K562 (cell line): Measurements from ENCODE around the gene ARFGEF2. TPM values are rescaled to one million over a fixed set of nuclear protein-coding genes. Genes with fewer than 3 reads are reported as not detected.
A peak's percentile ranks its signal among the peaks of the same experiment; 100 is the strongest.

Source experiments
- ATAC-seq: fragments of 200-7000 bp; cut with Tn5 transposase; 3 replicates; pipeline ENCODE4 v1.9.1; 2020; ENCODE audit warnings: moderate library complexity
- BruUV-seq: library from RNA; stranded (reverse); fragments of 400-500 nt; replicated peaks from 2 replicates; lab custom pipeline; 2021; lab: Mats Ljungman, UMichigan
- CTCF ChIA-PET: fragments of 300-600 bp; formaldehyde crosslinking; extraction: SDS; loops from one replicate; lab custom pipeline; 2021; ENCODE audit warnings: low intra/inter-chr PET ratio; lab: Yijun Ruan, JAX
- POLR2A ChIA-PET: fragments of 300-600, 350-650 bp; sonication (Branson Sonifier 250); formaldehyde crosslinking; extraction: SDS; loops from one replicate; lab custom pipeline; 2021; ENCODE audit warnings: antibody characterized with exemption, inconsistent platforms; lab: Yijun Ruan, JAX
- DNase-seq, 4 experiments: peaks; one replicate each; pipeline versions ENCODE4 v3.0.0 to v3.0.0-alpha.2; 2011 to 2018; ENCODE audit warnings: low spot score in 3 of 4, mixed read lengths in 3 of 4; ENCODE audit errors: extremely low read depth in 1 of 4
- FAIRE-seq: peaks from 2 replicates; lab custom pipeline; 2011; peaks lifted over from hg19 to GRCh38; lab: Jason Lieb, UNC
- H2AFZ ChIP-seq: 2 replicates; pipeline ENCODE4 v1.6.0; 2011; ENCODE audit warnings: low read depth, low read length, control low read depth, inconsistent platforms
- H3K27ac ChIP-seq: fragments of 200-600 bp; 3 replicates; pipeline ENCODE4 v1.8.0; 2011; ENCODE audit warnings: low read depth, mild to moderate bottlenecking, control low read depth, inconsistent platforms, low read length, moderate library complexity, mixed read lengths; ENCODE audit errors: extremely low read depth
- H3K27me3 ChIP-seq, 2 experiments: fragments of 300-600 bp in 1 of 2; 2 replicates in 1 of 2; 3 replicates in 1 of 2; pipeline versions ENCODE4 v1.6.0 to v1.8.0; 2011; ENCODE audit warnings: inconsistent platforms in 2 of 2, low read length in 2 of 2, mild to moderate bottlenecking in 1 of 2, mixed read lengths in 1 of 2, moderate library complexity in 1 of 2; ENCODE audit not compliant: control insufficient read depth in 2 of 2, insufficient read depth in 2 of 2
- H3K36me3 ChIP-seq: fragments of 300-600 bp; 3 replicates; pipeline ENCODE4 v1.8.0; 2011; ENCODE audit warnings: mild to moderate bottlenecking, low read length, inconsistent platforms; ENCODE audit not compliant: control insufficient read depth, insufficient read depth
- H3K4me1 ChIP-seq, 2 experiments: fragments of 200-600 bp in 1 of 2; replicated peaks in 1 of 2; 2 replicates in 1 of 2; 3 replicates in 1 of 2; pipeline versions ENCODE4 v1.5.1 to v1.8.0; 2011; ENCODE audit warnings: inconsistent platforms in 2 of 2, low read length in 2 of 2, mild to moderate bottlenecking in 1 of 2, mixed read lengths in 1 of 2, moderate library complexity in 1 of 2; ENCODE audit not compliant: control insufficient read depth in 2 of 2, insufficient read depth in 2 of 2
- H3K4me2 ChIP-seq: 2 replicates; pipeline ENCODE4 v1.6.1; 2011; ENCODE audit warnings: low read length, control low read depth, inconsistent platforms, mixed read lengths; ENCODE audit not compliant: insufficient read depth
- H3K4me3 ChIP-seq: fragments of 200-600 bp; sonication (generic), shearing (Covaris generic); 2 replicates; pipeline ENCODE4 v1.5.1; 2016; ENCODE audit warnings: control low read depth, inconsistent platforms
- H3K79me2 ChIP-seq: fragments of 200-600 bp; 3 replicates; pipeline ENCODE4 v1.8.0; 2011; ENCODE audit warnings: low read length, inconsistent platforms; ENCODE audit not compliant: control insufficient read depth, insufficient read depth
- H3K9ac ChIP-seq, 2 experiments: 2 replicates each; pipeline versions ENCODE4 v1.6.0 to v1.6.1; 2011; ENCODE audit warnings: low read depth in 2 of 2, low read length in 2 of 2, control low read depth in 1 of 2, inconsistent platforms in 1 of 2, mild to moderate bottlenecking in 1 of 2, mixed read lengths in 1 of 2; ENCODE audit not compliant: insufficient read depth in 1 of 2
- H3K9me1 ChIP-seq: one replicate; pipeline ENCODE4 v1.6.0; 2011; ENCODE audit warnings: inconsistent platforms, mild to moderate bottlenecking, low read length, moderate library complexity; ENCODE audit not compliant: control insufficient read depth, insufficient read depth
- H3K9me3 ChIP-seq: replicated peaks from 2 replicates; pipeline ENCODE4 v1.5.1; 2011; ENCODE audit warnings: low read depth, low read length, inconsistent platforms; ENCODE audit not compliant: control insufficient read depth, insufficient read depth
- H4K20me1 ChIP-seq: replicated peaks from 2 replicates; pipeline ENCODE4 v1.6.1; 2011; ENCODE audit warnings: low read length, inconsistent platforms, mixed read lengths; ENCODE audit not compliant: control insufficient read depth, insufficient read depth
- MCM7 ChIP-seq, 2 experiments: fragments of 450-650 bp; IDR thresholded peaks; 2 replicates each; pipeline ENCODE4 v1.6.1; 2016 to 2018
- NR3C1 ChIP-seq: sonication (generic); formaldehyde crosslinking; IDR thresholded peaks from 2 replicates; pipeline ENCODE4 v1.8.1; 2022; ENCODE audit warnings: missing genetic modification reagents
- USF1 ChIP-seq: sonication (generic); formaldehyde crosslinking; IDR thresholded peaks from 2 replicates; pipeline ENCODE4 v1.9.0; 2022; ENCODE audit warnings: mild to moderate bottlenecking, missing genetic modification reagents
- ZNF140 ChIP-seq: fragments of 250-450 bp; sonication (Bioruptor Pico); IDR thresholded peaks from 2 replicates; pipeline ENCODE4 v1.8.0; 2021; ENCODE audit warnings: moderate library complexity, mild to moderate bottlenecking, inconsistent platforms
- ZNF778 ChIP-seq: fragments of 450-650 bp; formaldehyde crosslinking; IDR thresholded peaks from 2 replicates; pipeline ENCODE4 v1.4.0; 2020; ENCODE audit warnings: mild to moderate bottlenecking, moderate library complexity
- WGBS: fragments of 100-300 bp; shearing (Covaris generic); methylation state at CpG from one replicate; pipeline ENCODE4 v1.1.6; 2016; ENCODE audit warnings: low coverage, mixed read lengths; ENCODE audit not compliant: insufficient coverage; ENCODE audit errors: missing lambda C conversion rate; 5-methylcytosine and 5-hydroxymethylcytosine counted together
- in situ Hi-C: fragments of 300-500 bp; cut with MboI; formaldehyde crosslinking; loops from 4 replicates; pipeline ENCODE4 v1.15.0; 2018; ENCODE audit warnings: inconsistent platforms, mixed read lengths
- intact Hi-C: fragments of 100-400 bp; cut with micrococcal nuclease; formaldehyde crosslinking; loops from 2 replicates; pipeline ENCODE4 v1.14.2; 2022
- polyA plus RNA-seq, 8 experiments: library from polyadenylated mRNA; depleted of rRNA in 4 of 8; stranded (reverse) in 5 of 8; unstranded in 3 of 8; fragments of >200 nt; fragmentation: Nextera tagmentation in 2 of 8; fragmentation: Illumina TruSeq in 1 of 8; extraction: Ambion mirVana in 2 of 8; extraction: Trizol in 1 of 8; gene quantifications; 2 replicates each; pipeline versions ENCODE4 v1.2.1 to v1.2.3, GENCODE V29; 2011 to 2014; ENCODE audit warnings: inconsistent platforms in 1 of 8, missing spikeins in 1 of 8
- total RNA-seq, 7 experiments: library from RNA; depleted of rRNA in 6 of 7; stranded (reverse); fragments of >200 nt in 6 of 7; fragmentation: Illumina TruSeq in 2 of 7; extraction: Trizol in 2 of 7; gene quantifications; 2 replicates each; pipeline versions ENCODE4 v1.2.1 to v1.2.3, GENCODE V29; 2011 to 2021; ENCODE audit warnings: low replicate concordance in 1 of 7
- TF ChIP-seq, protein P1 (sequence below), 2 experiments: fragments of 450-650 bp; formaldehyde crosslinking in 1 of 2; IDR thresholded peaks; 2 replicates each; pipeline versions ENCODE4 v1.4.0 to v1.6.1; 2014 to 2020; ENCODE audit warnings: mild to moderate bottlenecking in 2 of 2, borderline replicate concordance in 1 of 2, low read depth in 1 of 2

The ARFGEF2 gene
- total and polyA plus RNA-seq, 9 of the 15 experiments (the other 6 are each of a cell fraction or from before 2014, with no cell fraction given) = 4.2 to 18.8 (median 13.7) TPM

- POLR2A ChIA-PET = interaction anchor here (0.9 to 1.8 kb wide), 2 partner anchors 10 kb away, joined by 3 to 4 read pairs; no protein-coding TSS in a partner anchor
- intact Hi-C loops = no loop called here
- Histone ChIP-seq H3K9ac (peak overlapping the region in 1 of 2 experiments; percentile 75; a peak in 1 of 4 replicates), H3K9me1 (no peaks in the 10 kb centered on the region), H3K79me2 (peaks cover 58% of the 10 kb centered on the region), H3K9me3 (no peaks in the 10 kb centered on the region), H3K27me3 (no peaks in the 10 kb centered on the region), H3K27ac (no peak overlapping the region), H3K4me2 (no peak overlapping the region), H4K20me1 (peaks cover 14% of the 10 kb centered on the region), H3K36me3 (no peaks in the 10 kb centered on the region; the same call in 2 of the 3 replicates), H3K4me3 (no peak overlapping the region), H2AFZ (no peak overlapping the region), H3K4me1 (peaks cover 22 to 29% of the 10 kb centered on the region in 2 experiments)
- FAIRE-seq = no peak
- CTCF ChIA-PET = no interaction called here
- no peak for DNase-seq
- BruUV-seq = no TSS peak
- no peak for ATAC-seq
- WGBS = 66% methylated on average over 7 of the region's 8 CpGs
- in situ Hi-C loops = no loop called here
- TF ChIP-seq ZNF778 (CRISPR knock-in tag) = no peak
- TF ChIP-seq, protein P1, sequence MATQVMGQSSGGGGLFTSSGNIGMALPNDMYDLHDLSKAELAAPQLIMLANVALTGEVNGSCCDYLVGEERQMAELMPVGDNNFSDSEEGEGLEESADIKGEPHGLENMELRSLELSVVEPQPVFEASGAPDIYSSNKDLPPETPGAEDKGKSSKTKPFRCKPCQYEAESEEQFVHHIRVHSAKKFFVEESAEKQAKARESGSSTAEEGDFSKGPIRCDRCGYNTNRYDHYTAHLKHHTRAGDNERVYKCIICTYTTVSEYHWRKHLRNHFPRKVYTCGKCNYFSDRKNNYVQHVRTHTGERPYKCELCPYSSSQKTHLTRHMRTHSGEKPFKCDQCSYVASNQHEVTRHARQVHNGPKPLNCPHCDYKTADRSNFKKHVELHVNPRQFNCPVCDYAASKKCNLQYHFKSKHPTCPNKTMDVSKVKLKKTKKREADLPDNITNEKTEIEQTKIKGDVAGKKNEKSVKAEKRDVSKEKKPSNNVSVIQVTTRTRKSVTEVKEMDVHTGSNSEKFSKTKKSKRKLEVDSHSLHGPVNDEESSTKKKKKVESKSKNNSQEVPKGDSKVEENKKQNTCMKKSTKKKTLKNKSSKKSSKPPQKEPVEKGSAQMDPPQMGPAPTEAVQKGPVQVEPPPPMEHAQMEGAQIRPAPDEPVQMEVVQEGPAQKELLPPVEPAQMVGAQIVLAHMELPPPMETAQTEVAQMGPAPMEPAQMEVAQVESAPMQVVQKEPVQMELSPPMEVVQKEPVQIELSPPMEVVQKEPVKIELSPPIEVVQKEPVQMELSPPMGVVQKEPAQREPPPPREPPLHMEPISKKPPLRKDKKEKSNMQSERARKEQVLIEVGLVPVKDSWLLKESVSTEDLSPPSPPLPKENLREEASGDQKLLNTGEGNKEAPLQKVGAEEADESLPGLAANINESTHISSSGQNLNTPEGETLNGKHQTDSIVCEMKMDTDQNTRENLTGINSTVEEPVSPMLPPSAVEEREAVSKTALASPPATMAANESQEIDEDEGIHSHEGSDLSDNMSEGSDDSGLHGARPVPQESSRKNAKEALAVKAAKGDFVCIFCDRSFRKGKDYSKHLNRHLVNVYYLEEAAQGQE (IDR thresholded peaks at IDR 0.05; ENCODE audit: borderline replicate concordance) = no peak
- TF ChIP-seq, protein P1 (CRISPR knock-in tag; IDR thresholded peaks at IDR 0.05; ENCODE audit: low read depth) = no peak
- no peak for TF ChIP-seq MCM7 (IDR thresholded peaks at IDR 0.05)
- no peak for TF ChIP-seq NR3C1
- no peak for TF ChIP-seq ZNF140
- no peak for TF ChIP-seq USF1 (CRISPR knock-in tag)
These were observed 10.9 kb downstream of the ARFGEF2 start for GRCh38 chr20:48932375-48932941.
